ENCODE data around the gene TPO. TPM values are rescaled to one million over a fixed set of nuclear protein-coding genes. Genes with fewer than 3 reads are reported as not detected.

The TPO gene
- total RNA-seq, 2 experiments from 2014 or later: not detected

- no peak overlapping the region for H3K27ac Mint-ChIP-seq
- CTCF ChIA-PET: interaction anchor here (1.1 kb wide), 1 partner anchor 119 kb away, joined by 3 read pairs; no protein-coding TSS in a partner anchor
- no peaks in the 10 kb centered on the region for H3K9me3 Mint-ChIP-seq (ENCODE audit: insufficient read depth)
- ATAC-seq (no peak), DNase-seq (no peak)
- no peaks in the 10 kb centered on the region for H3K27me3 Mint-ChIP-seq (ENCODE audit: low read depth)
- H3K4me1 Mint-ChIP-seq (ENCODE audit: low read depth): no peaks in the 10 kb centered on the region
- no peak overlapping the region for H3K4me3 Mint-ChIP-seq
- POLR2A ChIA-PET: no interaction called here
- H3K36me3 Mint-ChIP-seq (ENCODE audit: low read depth): no peaks in the 10 kb centered on the region
These were observed 18.7 kb downstream of the TPO start for GRCh38 chr2:1431886-1432400.

GRCh38 chr2:1432726-1433125, 19.5 kb downstream of the TPO start:
- DNase-seq (no peak), ATAC-seq (no peak)
- H3K9me3 Mint-ChIP-seq (ENCODE audit: insufficient read depth): no peaks in the 10 kb centered on the region
- ChIA-PET CTCF (interaction anchor here (1.1 kb wide), 1 partner anchor 118 kb away, joined by 3 read pairs; no protein-coding TSS in a partner anchor), POLR2A (no interaction called here)
- H3K27ac Mint-ChIP-seq: no peak overlapping the region
- no peak overlapping the region for H3K4me3 Mint-ChIP-seq
- no peaks in the 10 kb centered on the region for H3K4me1 Mint-ChIP-seq (ENCODE audit: low read depth)
- no peaks in the 10 kb centered on the region for H3K27me3 Mint-ChIP-seq (ENCODE audit: low read depth)
- H3K36me3 Mint-ChIP-seq (ENCODE audit: low read depth): no peaks in the 10 kb centered on the region

- Mint-ChIP-seq H3K27me3 (ENCODE audit: low read depth) (no peaks in the 10 kb centered on the region), H3K4me1 (ENCODE audit: low read depth) (no peaks in the 10 kb centered on the region), H3K9me3 (ENCODE audit: insufficient read depth) (no peaks in the 10 kb centered on the region), H3K36me3 (ENCODE audit: low read depth) (no peaks in the 10 kb centered on the region), H3K27ac (no peak overlapping the region), H3K4me3 (no peak overlapping the region)
- DNase-seq: no peak
- ChIA-PET CTCF (no interaction called here), POLR2A (no interaction called here)
- no peak for ATAC-seq
These were observed 23.1 kb downstream of the TPO start for GRCh38 chr2:1436369-1436768.

GRCh38 chr2:1437101-1437500, 23.8 kb downstream of the TPO start:
- no peaks in the 10 kb centered on the region for H3K4me1 Mint-ChIP-seq (ENCODE audit: low read depth)
- no peaks in the 10 kb centered on the region for H3K36me3 Mint-ChIP-seq (ENCODE audit: low read depth)
- H3K27ac Mint-ChIP-seq: no peak overlapping the region
- H3K4me3 Mint-ChIP-seq: no peak overlapping the region
- ATAC-seq (no peak), DNase-seq (no peak)
- no peaks in the 10 kb centered on the region for H3K9me3 Mint-ChIP-seq (ENCODE audit: insufficient read depth)
- CTCF ChIA-PET: no interaction called here
- POLR2A ChIA-PET: no interaction called here
- no peaks in the 10 kb centered on the region for H3K27me3 Mint-ChIP-seq (ENCODE audit: low read depth)

GRCh38 chr2:1437537-1437936, 24.3 kb downstream of the TPO start:
- DNase-seq (no peak), ATAC-seq (no peak)
- Mint-ChIP-seq H3K4me1 (ENCODE audit: low read depth) (no peaks in the 10 kb centered on the region), H3K27me3 (ENCODE audit: low read depth) (no peaks in the 10 kb centered on the region), H3K36me3 (ENCODE audit: low read depth) (no peaks in the 10 kb centered on the region), H3K27ac (no peak overlapping the region), H3K9me3 (ENCODE audit: insufficient read depth) (no peaks in the 10 kb centered on the region), H3K4me3 (no peak overlapping the region)
- ChIA-PET CTCF (no interaction called here), POLR2A (no interaction called here)

GRCh38 chr2:1438972-1439371, 25.7 kb downstream of the TPO start:
- no peak for ATAC-seq
- H3K27ac Mint-ChIP-seq: no peak overlapping the region
- no peak for DNase-seq
- ChIA-PET POLR2A (no interaction called here), CTCF (no interaction called here)
- no peaks in the 10 kb centered on the region for H3K36me3 Mint-ChIP-seq (ENCODE audit: low read depth)
- H3K27me3 Mint-ChIP-seq (ENCODE audit: low read depth): no peaks in the 10 kb centered on the region
- H3K4me3 Mint-ChIP-seq: no peak overlapping the region
- no peaks in the 10 kb centered on the region for H3K4me1 Mint-ChIP-seq (ENCODE audit: low read depth)
- no peaks in the 10 kb centered on the region for H3K9me3 Mint-ChIP-seq (ENCODE audit: insufficient read depth)

GRCh38 chr2:1440581-1440980, 27.3 kb downstream of the TPO start:
- Mint-ChIP-seq H3K9me3 (ENCODE audit: insufficient read depth) (no peaks in the 10 kb centered on the region), H3K27me3 (ENCODE audit: low read depth) (no peaks in the 10 kb centered on the region), H3K36me3 (ENCODE audit: low read depth) (no peaks in the 10 kb centered on the region), H3K4me1 (ENCODE audit: low read depth) (no peaks in the 10 kb centered on the region), H3K4me3 (no peak overlapping the region), H3K27ac (no peak overlapping the region)
- no peak for ATAC-seq
- DNase-seq: no peak
- POLR2A ChIA-PET: no interaction called here
- CTCF ChIA-PET: no interaction called here

- no peaks in the 10 kb centered on the region for H3K4me1 Mint-ChIP-seq (ENCODE audit: low read depth)
- POLR2A ChIA-PET: no interaction called here
- no peak for ATAC-seq
- CTCF ChIA-PET: no interaction called here
- H3K27me3 Mint-ChIP-seq (ENCODE audit: low read depth): no peaks in the 10 kb centered on the region
- no peak overlapping the region for H3K4me3 Mint-ChIP-seq
- no peak overlapping the region for H3K27ac Mint-ChIP-seq
- H3K36me3 Mint-ChIP-seq (ENCODE audit: low read depth): no peaks in the 10 kb centered on the region
- DNase-seq: no peak
- no peaks in the 10 kb centered on the region for H3K9me3 Mint-ChIP-seq (ENCODE audit: insufficient read depth)
These were observed 33.0 kb downstream of the TPO start for GRCh38 chr2:1446301-1446700.

GRCh38 chr2:1448009-1448408, 34.7 kb downstream of the TPO start:
- H3K36me3 Mint-ChIP-seq (ENCODE audit: low read depth): no peaks in the 10 kb centered on the region
- no peak overlapping the region for H3K4me3 Mint-ChIP-seq
- H3K9me3 Mint-ChIP-seq (ENCODE audit: insufficient read depth): no peaks in the 10 kb centered on the region
- DNase-seq: no peak
- no peaks in the 10 kb centered on the region for H3K27me3 Mint-ChIP-seq (ENCODE audit: low read depth)
- H3K27ac Mint-ChIP-seq: no peak overlapping the region
- ChIA-PET CTCF (no interaction called here), POLR2A (no interaction called here)
- H3K4me1 Mint-ChIP-seq (ENCODE audit: low read depth): no peaks in the 10 kb centered on the region
- no peak for ATAC-seq

GRCh38 chr2:1450915-1451314, 37.7 kb downstream of the TPO start:
- Mint-ChIP-seq H3K27ac (no peak overlapping the region), H3K9me3 (ENCODE audit: insufficient read depth) (no peaks in the 10 kb centered on the region), H3K4me1 (ENCODE audit: low read depth) (no peaks in the 10 kb centered on the region), H3K27me3 (ENCODE audit: low read depth) (no peaks in the 10 kb centered on the region), H3K4me3 (no peak overlapping the region), H3K36me3 (ENCODE audit: low read depth) (no peaks in the 10 kb centered on the region)
- POLR2A ChIA-PET: no interaction called here
- ATAC-seq: no peak
- CTCF ChIA-PET: interaction anchor here (0.8 kb wide), 1 partner anchor 100 kb away, joined by 3 read pairs; no protein-coding TSS in a partner anchor
- DNase-seq: no peak

- ChIA-PET CTCF (interaction anchor here (0.8 kb wide), 1 partner anchor 100 kb away, joined by 3 read pairs; no protein-coding TSS in a partner anchor), POLR2A (no interaction called here)
- Mint-ChIP-seq H3K27ac (no peak overlapping the region), H3K4me3 (no peak overlapping the region), H3K4me1 (ENCODE audit: low read depth) (no peaks in the 10 kb centered on the region), H3K9me3 (ENCODE audit: insufficient read depth) (no peaks in the 10 kb centered on the region), H3K27me3 (ENCODE audit: low read depth) (no peaks in the 10 kb centered on the region), H3K36me3 (ENCODE audit: low read depth) (no peaks in the 10 kb centered on the region)
- ATAC-seq: no peak
- DNase-seq: peak; percentile 11
These were observed 38.2 kb downstream of the TPO start for GRCh38 chr2:1451422-1451821.

GRCh38 chr2:1453561-1453960, 40.3 kb downstream of the TPO start:
- no peak for ATAC-seq
- no peak overlapping the region for H3K27ac Mint-ChIP-seq
- H3K4me1 Mint-ChIP-seq (ENCODE audit: low read depth): no peaks in the 10 kb centered on the region
- H3K4me3 Mint-ChIP-seq: no peak overlapping the region
- ChIA-PET POLR2A (no interaction called here), CTCF (no interaction called here)
- no peaks in the 10 kb centered on the region for H3K27me3 Mint-ChIP-seq (ENCODE audit: low read depth)
- H3K9me3 Mint-ChIP-seq (ENCODE audit: insufficient read depth): no peaks in the 10 kb centered on the region
- DNase-seq: peak; percentile 16
- H3K36me3 Mint-ChIP-seq (ENCODE audit: low read depth): no peaks in the 10 kb centered on the region

GRCh38 chr2:1454346-1454745, 41.1 kb downstream of the TPO start:
- no peak overlapping the region for H3K4me3 Mint-ChIP-seq
- DNase-seq (peak; percentile 8), ATAC-seq (no peak)
- no peaks in the 10 kb centered on the region for H3K27me3 Mint-ChIP-seq (ENCODE audit: low read depth)
- CTCF ChIA-PET: no interaction called here
- H3K4me1 Mint-ChIP-seq (ENCODE audit: low read depth): no peaks in the 10 kb centered on the region
- no peak overlapping the region for H3K27ac Mint-ChIP-seq
- H3K36me3 Mint-ChIP-seq (ENCODE audit: low read depth): no peaks in the 10 kb centered on the region
- POLR2A ChIA-PET: no interaction called here
- no peaks in the 10 kb centered on the region for H3K9me3 Mint-ChIP-seq (ENCODE audit: insufficient read depth)
